GM12874 (cell line): Measurements from ENCODE around the gene CTDSP2.

ENCODE experiments used
- CTCF ChIP-seq: IDR thresholded peaks from 2 replicates; pipeline ENCODE4 v1.5.1; 2011; ENCODE audit warnings: low read depth, mild to moderate bottlenecking, control low read depth, low read length, moderate library complexity; ENCODE audit not compliant: insufficient read depth

CTDSP2 gene

GRCh38 chr12:57780284-57780897, 66.1 kb downstream of the CTDSP2 start:
- no peak for TF ChIP-seq CTCF

- no peak for TF ChIP-seq CTCF
Measured at GRCh38 chr12:57779736-57780135, 66.8 kb downstream of the CTDSP2 start.

- no peak for TF ChIP-seq CTCF
Measured at GRCh38 chr12:57777911-57778310, 68.6 kb downstream of the CTDSP2 start.

GRCh38 chr12:57777367-57777766, 69.2 kb downstream of the CTDSP2 start:
- TF ChIP-seq CTCF: no peak

- no peak for TF ChIP-seq CTCF
Measured at GRCh38 chr12:57776247-57776587, 70.3 kb downstream of the CTDSP2 start.

- no peak for TF ChIP-seq CTCF
Measured at GRCh38 chr12:57775563-57776246, 70.8 kb downstream of the CTDSP2 start.

- TF ChIP-seq CTCF: no peak
Measured at GRCh38 chr12:57775044-57775443, 71.5 kb downstream of the CTDSP2 start.
